SH-SY5Y (cell line): ENCODE data around the gene KRT37.

Experiments
- GATA2 ChIP-seq: IDR thresholded peaks from 2 replicates; pipeline ENCODE4 v1.6.1; 2011; ENCODE audit warnings: mild to moderate bottlenecking, low read depth, low read length
- GATA3 ChIP-seq: IDR thresholded peaks from 2 replicates; pipeline ENCODE4 v1.6.1; 2011; ENCODE audit warnings: low read depth, mild to moderate bottlenecking, low read length, moderate library complexity

DNA sequence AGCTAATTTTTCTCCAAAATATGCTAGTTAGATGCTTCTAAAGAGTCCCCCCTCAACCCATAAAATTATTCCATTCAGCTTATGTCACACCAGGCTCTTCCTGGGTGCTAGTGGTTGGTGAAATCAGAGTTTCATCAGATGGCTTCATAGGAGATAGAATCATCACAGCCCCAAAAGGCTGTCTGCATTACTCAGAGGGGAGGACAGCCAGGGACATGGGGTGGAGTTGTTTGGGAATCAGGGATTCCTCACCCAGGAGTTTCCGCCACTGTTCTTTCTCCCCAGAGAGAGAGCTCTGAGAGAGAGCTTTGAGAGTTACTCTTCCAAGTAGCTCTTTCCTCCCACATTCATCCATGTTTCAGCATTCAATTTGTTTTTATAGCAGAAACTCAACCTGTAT, 42.0 kb downstream of the KRT37 start:
- TF ChIP-seq GATA2 (no peak), GATA3 (no peak)
